SK-N-SH treated with all-trans-retinoic acid at 6 μM for 48 hours (cell line): ENCODE data around the gene SLC35G2.
A peak's percentile ranks its signal among the peaks of the same experiment; 100 is the strongest.

Experiments
- ATAC-seq: fragments of 200-7000 bp; cut with Tn5 transposase; 3 replicates; pipeline ENCODE4 v1.9.1; 2020; ENCODE audit warnings: mild to moderate bottlenecking, moderate library complexity
- ARNTL ChIP-seq: fragments of 450-650 bp; formaldehyde crosslinking; IDR thresholded peaks from 2 replicates; pipeline ENCODE4 v1.5.0; 2020; ENCODE audit warnings: low read depth, mild to moderate bottlenecking, moderate library complexity, borderline replicate concordance
- CREB5 ChIP-seq: fragments of 250-450 bp; sonication (Bioruptor Pico); IDR thresholded peaks from 2 replicates; pipeline ENCODE4 v1.5.1; 2020; ENCODE audit warnings: low read depth, mild to moderate bottlenecking, moderate library complexity
- CSDC2 ChIP-seq: fragments of 250-450 bp; sonication (Bioruptor Pico); IDR thresholded peaks from 2 replicates; pipeline ENCODE4 v1.5.0; 2020; ENCODE audit warnings: mild to moderate bottlenecking, moderate library complexity
- CSRNP3 ChIP-seq: fragments of 250-450 bp; sonication (Bioruptor Pico); IDR thresholded peaks from 2 replicates; pipeline ENCODE4 v1.5.1; 2021; ENCODE audit warnings: mild to moderate bottlenecking, moderate library complexity
- ESRRG ChIP-seq: fragments of 250-450 bp; sonication (Bioruptor Pico); IDR thresholded peaks from 2 replicates; pipeline ENCODE4 v1.6.1; 2021; ENCODE audit warnings: mild to moderate bottlenecking
- GLIS3 ChIP-seq: fragments of 250-450 bp; sonication (Bioruptor Pico); IDR thresholded peaks from 2 replicates; pipeline ENCODE4 v1.5.0; 2020; ENCODE audit warnings: mild to moderate bottlenecking, moderate library complexity
- ISL1 ChIP-seq: fragments of 250-450 bp; sonication (Bioruptor Pico); IDR thresholded peaks from 2 replicates; pipeline ENCODE4 v2.1.2; 2022; ENCODE audit warnings: mild to moderate bottlenecking, moderate library complexity
- OSR1 ChIP-seq: fragments of 250-450 bp; sonication (Bioruptor Pico); IDR thresholded peaks from 2 replicates; pipeline ENCODE4 v1.8.0; 2022; ENCODE audit warnings: moderate library complexity, mild to moderate bottlenecking, inconsistent platforms
- PATZ1 ChIP-seq: fragments of 250-450 bp; sonication (Bioruptor Pico); IDR thresholded peaks from 2 replicates; pipeline ENCODE4 v1.8.0; 2020; ENCODE audit warnings: mild to moderate bottlenecking, moderate library complexity, borderline replicate concordance
- RARB ChIP-seq: fragments of 250-450 bp; sonication (Bioruptor Pico); IDR thresholded peaks from 2 replicates; pipeline ENCODE4 v1.8.0; 2021; ENCODE audit warnings: mild to moderate bottlenecking, moderate library complexity
- SNAI2 ChIP-seq: fragments of 250-450 bp; sonication (Bioruptor Pico); IDR thresholded peaks from 2 replicates; pipeline ENCODE4 v1.5.0; 2020; ENCODE audit warnings: mild to moderate bottlenecking, moderate library complexity
- TCF4 ChIP-seq: fragments of 250-450 bp; sonication (Bioruptor Pico); IDR thresholded peaks from 2 replicates; pipeline ENCODE4 v1.8.0; 2021; ENCODE audit warnings: mild to moderate bottlenecking, moderate library complexity, borderline replicate concordance
- TOX ChIP-seq: fragments of 250-450 bp; sonication (Bioruptor Pico); IDR thresholded peaks from 2 replicates; pipeline ENCODE4 v1.8.0; 2021; ENCODE audit warnings: mild to moderate bottlenecking, moderate library complexity, borderline replicate concordance
- ZC3H10 ChIP-seq: fragments of 250-450 bp; sonication (Bioruptor Pico); IDR thresholded peaks from 2 replicates; pipeline ENCODE4 v1.5.1; 2021; ENCODE audit warnings: mild to moderate bottlenecking, moderate library complexity
- ZFP3 ChIP-seq: fragments of 250-450 bp; sonication (Bioruptor Pico); IDR thresholded peaks from 2 replicates; pipeline ENCODE4 v1.5.0; 2020; ENCODE audit warnings: mild to moderate bottlenecking, moderate library complexity
- ZFP30 ChIP-seq: fragments of 450-650 bp; formaldehyde crosslinking; IDR thresholded peaks from 2 replicates; pipeline ENCODE4 v1.5.0; 2022; ENCODE audit warnings: mild to moderate bottlenecking, moderate library complexity
- ZNF565 ChIP-seq: fragments of 450-650 bp; formaldehyde crosslinking; conservative IDR thresholded peaks from 2 replicates; pipeline ENCODE4 v1.5.0; 2020; ENCODE audit warnings: low read depth, mild to moderate bottlenecking, moderate library complexity
- ZNF70 ChIP-seq: fragments of 450-650 bp; formaldehyde crosslinking; IDR thresholded peaks from 2 replicates; pipeline ENCODE4 v1.5.0; 2020; ENCODE audit warnings: mild to moderate bottlenecking, moderate library complexity
- ZNF8 ChIP-seq: fragments of 450-650 bp; formaldehyde crosslinking; IDR thresholded peaks from 2 replicates; pipeline ENCODE4 v1.5.0; 2020; ENCODE audit warnings: mild to moderate bottlenecking, moderate library complexity
- TF ChIP-seq, protein P1 (sequence below): fragments of 250-450 bp; sonication (Bioruptor Pico); IDR thresholded peaks from 2 replicates; pipeline ENCODE4 v1.5.0; 2020; ENCODE audit warnings: mild to moderate bottlenecking, moderate library complexity
- TF ChIP-seq, protein P2 (sequence below): fragments of 250-450 bp; sonication (Bioruptor Pico); IDR thresholded peaks from 2 replicates; pipeline ENCODE4 v1.8.0; 2021; ENCODE audit warnings: low read depth, mild to moderate bottlenecking, moderate library complexity, borderline replicate concordance

Gene SLC35G2

GRCh38 chr3:136819731-136820679 lies 1.1 kb downstream of the SLC35G2 start:
- peak; percentile 79 for TF ChIP-seq ZFP3 (CRISPR knock-in tag)
- TF ChIP-seq ARNTL: no peak
- peak; percentile 54; the same call in 1 of the 2 replicates for TF ChIP-seq SNAI2 (CRISPR knock-in tag)
- ATAC-seq: peak; percentile 61

GRCh38 chr3:136831461-136831860 lies 12.5 kb downstream of the SLC35G2 start:
- ATAC-seq: no peak

More at GRCh38 chr3:136831461-136831860, 12.5 kb downstream of the SLC35G2 start:
- TF ChIP-seq CREB5 (CRISPR knock-in tag): no peak
- TF ChIP-seq ZFP3 (CRISPR knock-in tag): no peak
- no peak for TF ChIP-seq CSDC2 (CRISPR knock-in tag)
- TF ChIP-seq ZC3H10 (CRISPR knock-in tag): no peak
- TF ChIP-seq TOX: no peak
- TF ChIP-seq ZNF565 (CRISPR knock-in tag): no peak
- no peak for TF ChIP-seq PATZ1 (CRISPR knock-in tag)
- no peak for TF ChIP-seq OSR1 (CRISPR knock-in tag)
- no peak for TF ChIP-seq ZNF70 (CRISPR knock-in tag)
- TF ChIP-seq GLIS3 (CRISPR knock-in tag): no peak
- TF ChIP-seq, protein P1, sequence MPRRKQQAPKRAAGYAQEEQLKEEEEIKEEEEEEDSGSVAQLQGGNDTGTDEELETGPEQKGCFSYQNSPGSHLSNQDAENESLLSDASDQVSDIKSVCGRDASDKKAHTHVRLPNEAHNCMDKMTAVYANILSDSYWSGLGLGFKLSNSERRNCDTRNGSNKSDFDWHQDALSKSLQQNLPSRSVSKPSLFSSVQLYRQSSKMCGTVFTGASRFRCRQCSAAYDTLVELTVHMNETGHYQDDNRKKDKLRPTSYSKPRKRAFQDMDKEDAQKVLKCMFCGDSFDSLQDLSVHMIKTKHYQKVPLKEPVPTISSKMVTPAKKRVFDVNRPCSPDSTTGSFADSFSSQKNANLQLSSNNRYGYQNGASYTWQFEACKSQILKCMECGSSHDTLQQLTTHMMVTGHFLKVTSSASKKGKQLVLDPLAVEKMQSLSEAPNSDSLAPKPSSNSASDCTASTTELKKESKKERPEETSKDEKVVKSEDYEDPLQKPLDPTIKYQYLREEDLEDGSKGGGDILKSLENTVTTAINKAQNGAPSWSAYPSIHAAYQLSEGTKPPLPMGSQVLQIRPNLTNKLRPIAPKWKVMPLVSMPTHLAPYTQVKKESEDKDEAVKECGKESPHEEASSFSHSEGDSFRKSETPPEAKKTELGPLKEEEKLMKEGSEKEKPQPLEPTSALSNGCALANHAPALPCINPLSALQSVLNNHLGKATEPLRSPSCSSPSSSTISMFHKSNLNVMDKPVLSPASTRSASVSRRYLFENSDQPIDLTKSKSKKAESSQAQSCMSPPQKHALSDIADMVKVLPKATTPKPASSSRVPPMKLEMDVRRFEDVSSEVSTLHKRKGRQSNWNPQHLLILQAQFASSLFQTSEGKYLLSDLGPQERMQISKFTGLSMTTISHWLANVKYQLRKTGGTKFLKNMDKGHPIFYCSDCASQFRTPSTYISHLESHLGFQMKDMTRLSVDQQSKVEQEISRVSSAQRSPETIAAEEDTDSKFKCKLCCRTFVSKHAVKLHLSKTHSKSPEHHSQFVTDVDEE (CRISPR knock-in tag): no peak
- no peak for TF ChIP-seq TCF4
- no peak for TF ChIP-seq ZNF8
- no peak for TF ChIP-seq ISL1
- no peak for TF ChIP-seq CSRNP3 (CRISPR knock-in tag)
- TF ChIP-seq SNAI2 (CRISPR knock-in tag): no peak
- TF ChIP-seq RARB (CRISPR knock-in tag): no peak
- no peak for TF ChIP-seq ESRRG
- no peak for TF ChIP-seq ZFP30 (CRISPR knock-in tag)
- TF ChIP-seq, protein P2, sequence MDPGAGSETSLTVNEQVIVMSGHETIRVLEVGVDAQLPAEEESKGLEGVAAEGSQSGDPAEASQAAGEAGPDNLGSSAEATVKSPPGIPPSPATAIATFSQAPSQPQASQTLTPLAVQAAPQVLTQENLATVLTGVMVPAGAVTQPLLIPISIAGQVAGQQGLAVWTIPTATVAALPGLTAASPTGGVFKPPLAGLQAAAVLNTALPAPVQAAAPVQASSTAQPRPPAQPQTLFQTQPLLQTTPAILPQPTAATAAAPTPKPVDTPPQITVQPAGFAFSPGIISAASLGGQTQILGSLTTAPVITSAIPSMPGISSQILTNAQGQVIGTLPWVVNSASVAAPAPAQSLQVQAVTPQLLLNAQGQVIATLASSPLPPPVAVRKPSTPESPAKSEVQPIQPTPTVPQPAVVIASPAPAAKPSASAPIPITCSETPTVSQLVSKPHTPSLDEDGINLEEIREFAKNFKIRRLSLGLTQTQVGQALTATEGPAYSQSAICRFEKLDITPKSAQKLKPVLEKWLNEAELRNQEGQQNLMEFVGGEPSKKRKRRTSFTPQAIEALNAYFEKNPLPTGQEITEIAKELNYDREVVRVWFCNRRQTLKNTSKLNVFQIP (CRISPR knock-in tag): no peak
